HUDEP-2 (cell line): ENCODE measurements around the gene ZNF595.
"Not testable (repeated sequence)": the region's sequence is repeated elsewhere in the genome, so short reads cannot be mapped to it uniquely, and the experiment has no call there.

Source experiments
- DNase-seq, 76 experiments: peaks; one replicate each; lab custom pipeline; 2025; ENCODE audit not compliant: unreplicated experiment in 76 of 76; lab: John Stamatoyannopoulos, UW

The ZNF595 gene

GRCh38 chr4:52804-53479 is at the start of gene ZNF595:
Gene ZNF595 (plus strand): TSS chr4:53321. CDS start chr4:53489, 168 bp downstream.
- DNase-seq = not testable (repeated sequence)

GRCh38 chr4:9937-10870 is 42.9 kb upstream of the ZNF595 start:
- DNase-seq = not testable (repeated sequence)

- DNase-seq = not testable (repeated sequence)
Observed at GRCh38 chr4:11095-11815, 41.9 kb upstream of the ZNF595 start.

- DNase-seq = not testable (repeated sequence)
Observed at GRCh38 chr4:11816-12417, 41.2 kb upstream of the ZNF595 start.

GRCh38 chr4:18128-18527 is 35.0 kb upstream of the ZNF595 start:
- not testable (repeated sequence) for DNase-seq

GRCh38 chr4:18589-18988 is 34.5 kb upstream of the ZNF595 start:
- not testable (repeated sequence) for DNase-seq

GRCh38 chr4:22882-23281 is 30.2 kb upstream of the ZNF595 start:
- not testable (repeated sequence) for DNase-seq

GRCh38 chr4:24359-24758 is 28.8 kb upstream of the ZNF595 start:
- not testable (repeated sequence) for DNase-seq

GRCh38 chr4:27501-27900 is 25.6 kb upstream of the ZNF595 start:
- DNase-seq = not testable (repeated sequence)

GRCh38 chr4:28767-29542 is 24.2 kb upstream of the ZNF595 start:
- DNase-seq = not testable (repeated sequence)

GRCh38 chr4:33314-33713 is 19.8 kb upstream of the ZNF595 start:
- not testable (repeated sequence) for DNase-seq

- not testable (repeated sequence) for DNase-seq
Observed at GRCh38 chr4:36559-37415, 16.3 kb upstream of the ZNF595 start.

- DNase-seq = not testable (repeated sequence)
Observed at GRCh38 chr4:38202-38601, 14.9 kb upstream of the ZNF595 start.

- DNase-seq = not testable (repeated sequence)
Observed at GRCh38 chr4:43375-43774, 9.7 kb upstream of the ZNF595 start.

GRCh38 chr4:51253-51652 is 1.9 kb upstream of the ZNF595 start:
- not testable (repeated sequence) for DNase-seq

- not testable (repeated sequence) for DNase-seq
Observed at GRCh38 chr4:51655-52277, 1.4 kb upstream of the ZNF595 start.

- not testable (repeated sequence) for DNase-seq
Observed at GRCh38 chr4:53521-53920, 400 bp downstream of the ZNF595 start.

- not testable (repeated sequence) for DNase-seq
Observed at GRCh38 chr4:64733-65132, 11.6 kb downstream of the ZNF595 start.
